ENCODE measurements around the gene SLC23A1.

DNA sequence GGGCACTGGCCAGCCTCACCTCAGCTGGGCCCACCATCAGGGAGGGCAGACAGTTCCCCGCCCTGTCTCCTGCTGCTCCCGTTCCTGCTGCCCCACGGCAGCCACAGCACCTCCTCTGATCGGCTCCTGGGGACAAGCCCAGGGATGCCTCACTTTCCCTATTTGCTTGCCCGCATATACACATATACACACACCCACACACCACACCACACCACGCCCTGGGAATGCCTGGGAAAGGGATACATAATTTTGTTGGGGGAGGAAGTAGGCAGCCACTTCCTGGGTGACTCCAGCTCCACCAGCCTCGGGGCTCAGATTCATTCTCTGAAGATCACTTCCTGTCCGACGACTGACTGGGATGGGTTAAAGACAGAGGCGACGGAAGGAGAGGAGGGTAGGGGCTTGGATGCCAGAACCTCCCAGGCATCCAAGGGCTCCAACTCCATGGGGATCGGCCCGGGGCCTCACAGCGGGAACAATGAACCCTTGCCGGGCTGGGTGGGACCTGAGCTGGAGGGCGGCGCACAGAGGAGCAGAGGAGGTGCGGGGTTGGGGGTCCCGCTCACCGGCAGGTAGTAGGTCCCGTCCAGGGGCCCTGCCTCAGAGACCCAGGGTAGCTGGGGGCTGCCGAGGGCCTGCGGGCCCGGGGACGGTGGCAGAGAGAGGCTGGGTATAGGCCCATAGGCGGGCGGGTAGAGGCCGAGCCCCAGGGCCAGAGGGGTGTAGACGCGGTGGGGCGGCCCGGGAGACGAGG lies 8.7 kb upstream of the SLC23A1 start:
- TF ChIP-seq, protein P1, sequence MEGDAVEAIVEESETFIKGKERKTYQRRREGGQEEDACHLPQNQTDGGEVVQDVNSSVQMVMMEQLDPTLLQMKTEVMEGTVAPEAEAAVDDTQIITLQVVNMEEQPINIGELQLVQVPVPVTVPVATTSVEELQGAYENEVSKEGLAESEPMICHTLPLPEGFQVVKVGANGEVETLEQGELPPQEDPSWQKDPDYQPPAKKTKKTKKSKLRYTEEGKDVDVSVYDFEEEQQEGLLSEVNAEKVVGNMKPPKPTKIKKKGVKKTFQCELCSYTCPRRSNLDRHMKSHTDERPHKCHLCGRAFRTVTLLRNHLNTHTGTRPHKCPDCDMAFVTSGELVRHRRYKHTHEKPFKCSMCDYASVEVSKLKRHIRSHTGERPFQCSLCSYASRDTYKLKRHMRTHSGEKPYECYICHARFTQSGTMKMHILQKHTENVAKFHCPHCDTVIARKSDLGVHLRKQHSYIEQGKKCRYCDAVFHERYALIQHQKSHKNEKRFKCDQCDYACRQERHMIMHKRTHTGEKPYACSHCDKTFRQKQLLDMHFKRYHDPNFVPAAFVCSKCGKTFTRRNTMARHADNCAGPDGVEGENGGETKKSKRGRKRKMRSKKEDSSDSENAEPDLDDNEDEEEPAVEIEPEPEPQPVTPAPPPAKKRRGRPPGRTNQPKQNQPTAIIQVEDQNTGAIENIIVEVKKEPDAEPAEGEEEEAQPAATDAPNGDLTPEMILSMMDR (IDR thresholded peaks at IDR 0.05; ENCODE audit: low read depth, low read length, poor library complexity, severe bottlenecking), result no peak
- TF ChIP-seq EZH2phosphoT487 (IDR thresholded peaks at IDR 0.05; ENCODE audit: borderline replicate concordance, low read length), result no peak

All from DOHH2 (cell line).